GM18498 (cell line): ENCODE data around the gene GPR132.
A peak's percentile ranks its signal among the peaks of the same experiment; 100 is the strongest.

Experiments
- ATAC-seq: cut with Tn5 transposase; IDR thresholded peaks from one replicate; pipeline ENCODE4 v1.9.1; 2021; ENCODE audit warnings: mild to moderate bottlenecking, moderate library complexity; ENCODE audit not compliant: unreplicated experiment

The GPR132 gene

DNA sequence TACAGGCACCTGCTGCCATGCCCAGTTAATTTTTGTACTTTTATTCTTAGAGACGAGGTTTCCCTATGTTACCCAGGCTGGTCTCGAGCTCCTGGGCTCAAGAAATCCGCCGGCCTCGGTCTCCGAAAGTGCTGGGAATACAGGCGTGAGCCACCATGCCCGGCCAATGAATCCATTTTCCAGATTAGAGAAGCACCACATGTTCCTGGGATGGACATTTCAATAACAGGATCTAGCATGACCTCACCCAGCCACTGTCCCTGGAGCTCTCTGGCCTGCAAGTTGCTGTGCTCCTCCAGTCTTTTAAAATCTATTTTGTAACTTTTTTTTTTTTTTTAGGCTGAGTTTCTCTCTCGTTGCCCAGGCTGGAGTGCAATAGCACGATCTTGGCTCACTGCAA is 2.2 kb downstream of the GPR132 start:
- ATAC-seq = no peak

DNA sequence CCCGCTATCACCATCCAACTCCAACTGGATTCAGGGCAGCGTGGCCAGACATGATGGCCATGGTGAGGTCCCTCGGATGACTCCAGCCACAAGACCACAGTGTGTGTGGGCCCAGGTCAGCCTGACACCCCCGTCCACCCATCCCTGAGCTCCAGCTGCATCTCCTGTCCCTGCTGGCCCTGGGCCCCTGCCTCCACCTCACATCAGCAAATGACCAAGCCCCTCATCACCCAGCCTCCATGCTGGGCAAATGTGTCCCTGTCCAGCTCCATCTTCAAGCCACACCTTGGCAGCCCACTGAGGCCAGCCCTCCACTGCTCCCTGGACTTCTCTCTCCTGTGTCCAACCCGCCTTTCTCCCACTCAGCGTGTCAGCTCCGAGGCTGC is 3.2 kb downstream of the GPR132 start:
- no peak for ATAC-seq

DNA sequence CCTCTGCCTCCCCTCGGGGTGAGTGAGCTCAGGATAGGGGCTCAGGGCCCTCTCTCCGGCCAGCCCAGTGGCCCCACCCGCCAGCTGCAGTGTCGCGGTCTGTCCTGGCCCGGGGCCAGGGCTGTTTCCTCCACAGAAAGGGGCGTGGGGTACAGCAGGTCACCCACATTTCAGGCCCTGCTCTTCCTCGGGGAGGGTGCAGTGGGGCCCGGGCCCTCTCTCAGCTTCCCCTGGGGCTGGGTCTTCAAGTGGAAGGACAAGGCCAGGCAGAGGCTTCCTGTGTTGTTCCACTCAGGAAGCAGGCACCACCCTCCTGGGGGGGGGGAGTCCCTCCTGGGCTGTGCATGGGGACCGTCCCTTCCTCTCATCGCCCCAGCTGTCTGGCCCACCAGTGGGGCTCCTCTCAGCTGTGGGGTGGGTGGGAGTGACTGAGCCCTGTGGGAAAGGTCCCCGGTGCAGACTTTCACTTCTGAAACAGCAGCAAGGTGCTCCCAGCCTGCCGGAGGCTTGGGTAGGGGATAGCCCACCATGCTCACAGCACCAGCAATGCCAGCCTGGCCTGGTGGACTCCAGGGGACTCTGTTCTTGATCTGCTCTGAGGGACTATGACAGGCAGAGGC is 3.7 kb downstream of the GPR132 start:
- ATAC-seq = peak; percentile 35

- ATAC-seq = no peak
Measured at GRCh38 chr14:105060751-105061427, 4.3 kb downstream of the GPR132 start.

- ATAC-seq = no peak
Measured at GRCh38 chr14:105059925-105060565, 5.2 kb downstream of the GPR132 start.

DNA sequence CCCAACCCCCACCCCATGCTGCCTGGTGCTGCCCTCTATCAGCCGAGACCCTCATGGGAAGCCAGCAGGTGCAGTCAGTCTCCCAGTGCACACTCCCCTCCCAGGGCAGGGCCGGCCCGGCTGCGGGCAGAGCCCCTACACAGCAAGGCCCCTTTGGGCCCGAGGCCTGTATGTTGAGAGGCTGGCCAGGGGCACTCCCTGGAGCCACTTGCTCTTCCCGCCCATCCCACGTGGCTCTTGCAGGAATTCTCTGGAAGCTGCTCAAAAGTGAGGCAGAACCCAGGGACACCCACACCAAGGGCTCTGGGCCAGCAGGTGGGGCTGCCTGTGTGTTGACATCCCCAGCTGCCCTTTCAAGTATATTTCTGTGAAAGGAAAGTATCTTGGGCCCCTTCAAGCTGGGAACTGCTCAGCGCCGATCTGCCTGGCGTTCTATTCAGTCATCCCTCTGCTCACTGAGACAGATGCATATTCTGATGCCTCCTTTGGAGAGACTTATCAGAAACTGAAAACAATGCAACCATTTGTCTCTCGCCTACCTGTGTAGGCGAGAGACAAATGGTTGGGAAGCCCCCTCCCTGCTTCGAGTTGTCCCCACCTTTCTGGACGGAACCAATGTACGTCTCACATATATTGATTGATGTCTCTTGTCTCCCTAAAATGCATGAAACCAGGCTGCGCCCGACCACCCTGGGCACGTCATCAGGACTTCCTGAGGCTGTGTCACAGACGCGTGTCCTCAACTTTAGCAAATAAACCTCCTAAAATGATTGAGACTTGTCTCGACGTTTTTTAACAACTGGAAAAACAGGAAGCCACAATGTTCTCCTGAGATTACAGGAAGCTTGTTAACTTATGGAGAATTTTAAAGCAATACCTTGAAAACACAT is 6.0 kb downstream of the GPR132 start:
- no peak for ATAC-seq

DNA sequence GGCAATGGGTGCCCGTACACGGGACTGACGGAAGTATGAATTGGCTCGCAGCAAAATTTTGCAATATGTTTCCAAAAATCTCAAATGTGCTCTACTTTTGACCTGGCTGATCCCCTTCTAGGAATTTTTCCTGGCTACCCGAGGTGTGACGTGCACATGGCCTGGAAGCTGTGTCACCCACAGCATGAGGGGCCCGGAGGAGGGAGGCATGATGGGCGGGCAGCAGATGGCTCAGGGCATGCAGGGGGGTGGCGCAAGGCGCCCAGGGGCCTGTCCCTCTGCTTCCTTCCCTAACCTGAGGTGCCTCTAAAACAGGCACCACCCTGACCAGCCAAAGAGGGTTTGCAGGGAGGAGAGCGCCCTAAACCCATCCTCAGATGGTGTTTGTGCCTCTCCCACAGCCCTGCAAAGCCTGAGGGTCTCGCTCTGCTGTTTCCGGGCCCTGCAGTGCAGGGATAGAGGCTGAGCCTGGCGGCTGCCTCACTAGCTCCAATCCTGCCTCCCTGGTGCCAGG is 6.7 kb downstream of the GPR132 start:
- ATAC-seq = no peak

GRCh38 chr14:105056303-105056831 is 8.9 kb downstream of the GPR132 start:
- no peak for ATAC-seq

- ATAC-seq = no peak
Measured at GRCh38 chr14:105055736-105056302, 9.4 kb downstream of the GPR132 start.

GRCh38 chr14:105055334-105055733 is 9.9 kb downstream of the GPR132 start:
- no peak for ATAC-seq

DNA sequence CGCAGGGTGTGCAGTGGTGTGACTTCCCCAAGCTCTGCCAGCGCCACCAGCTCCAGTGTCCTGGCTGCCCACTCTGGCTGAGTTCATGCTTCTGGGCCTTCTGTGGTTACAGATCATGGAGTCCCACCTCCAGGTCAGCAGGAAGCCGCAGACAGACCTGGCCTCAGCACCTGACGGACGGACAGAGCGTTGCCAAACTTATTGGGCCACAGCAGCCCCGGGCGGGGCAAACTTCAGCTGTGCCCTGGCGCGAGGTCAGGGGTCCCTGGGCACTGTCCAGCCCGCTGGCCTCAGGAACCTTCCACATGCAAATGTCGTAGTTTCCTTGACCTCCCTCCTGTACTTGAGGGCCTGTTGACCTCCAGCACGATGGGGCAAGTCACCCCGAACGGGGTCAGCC is 11.2 kb downstream of the GPR132 start:
- ATAC-seq = no peak

- ATAC-seq = no peak
Measured at GRCh38 chr14:105053421-105053820, 11.8 kb downstream of the GPR132 start.

- ATAC-seq = no peak
Measured at GRCh38 chr14:105052110-105052458, 13.1 kb downstream of the GPR132 start.

DNA sequence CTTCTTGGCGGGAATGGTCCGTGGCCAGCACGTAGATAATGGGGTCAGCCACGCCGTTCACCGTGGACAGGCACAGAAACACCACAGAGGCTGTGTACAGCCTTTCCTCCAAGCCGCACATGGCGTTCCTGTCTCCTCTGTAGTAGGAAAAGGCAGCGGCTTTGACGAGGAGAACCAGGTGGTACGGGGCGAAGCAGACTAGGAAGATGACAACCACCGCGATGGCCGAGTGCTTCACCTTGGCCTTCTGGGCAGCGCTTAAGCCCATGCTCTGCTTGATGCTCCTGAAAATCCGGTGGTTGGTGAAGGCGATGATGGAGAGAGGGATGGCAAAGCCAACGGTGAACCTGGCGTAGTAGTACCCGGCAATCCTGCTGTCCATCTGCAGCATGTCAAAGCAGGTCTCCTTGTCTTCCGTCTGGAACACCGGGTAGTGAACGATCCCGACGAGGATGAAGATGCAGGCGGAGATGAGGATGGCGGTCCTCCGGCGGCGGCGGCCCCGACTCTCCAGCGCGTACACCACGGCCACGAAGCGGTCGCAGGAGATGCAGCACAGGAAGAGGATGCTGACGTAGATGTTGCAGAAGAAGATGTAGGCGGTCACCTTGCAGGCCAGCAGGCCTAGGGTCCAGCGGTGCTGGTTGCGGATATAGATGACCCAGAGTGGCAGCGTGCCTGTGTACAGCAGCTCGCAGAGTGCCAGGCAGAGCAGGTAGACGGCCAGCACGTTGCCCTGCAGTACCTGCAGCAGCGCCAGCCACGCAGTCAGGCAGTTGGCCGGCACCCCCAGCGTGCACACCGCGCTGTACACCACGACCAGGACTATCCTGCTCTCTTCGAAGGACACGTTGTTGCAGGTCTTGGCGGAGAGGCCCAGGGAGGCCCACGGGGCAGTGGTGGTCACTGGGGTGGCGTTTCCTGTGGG is 13.8 kb downstream of the GPR132 start:
- no peak for ATAC-seq

DNA sequence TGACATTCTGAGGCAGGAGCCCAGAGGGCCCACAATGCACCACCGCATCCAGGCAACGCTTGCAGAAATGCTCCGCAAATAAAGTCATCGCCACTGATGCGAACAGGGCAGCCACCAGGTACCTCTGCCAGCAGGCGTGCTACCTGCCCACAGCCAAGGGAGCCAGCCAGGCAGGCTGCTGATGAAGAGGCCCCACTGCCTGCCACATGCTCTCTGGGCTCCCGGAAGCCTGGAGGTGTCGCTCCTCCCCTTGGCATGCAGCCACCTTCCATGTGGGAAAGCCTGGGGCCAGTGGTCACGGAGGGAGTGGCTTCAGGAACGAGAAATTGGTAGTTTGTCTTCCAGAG is 14.7 kb downstream of the GPR132 start:
- ATAC-seq = no peak

GRCh38 chr14:105049753-105050550 is 15.3 kb downstream of the GPR132 start:
- ATAC-seq = no peak

- ATAC-seq = no peak
Measured at GRCh38 chr14:105047283-105048016, 17.8 kb downstream of the GPR132 start.

- no peak for ATAC-seq
Measured at GRCh38 chr14:105046891-105047282, 18.3 kb downstream of the GPR132 start.
